Activated CD4-positive, CD25-positive, alpha-beta regulatory T cell treated with anti-CD3 and anti-CD28 coated beads, Interleukin-2, amount 50 U/mL, for 24 hours (primary cell): Measurements from ENCODE around the gene FBXO15.

Experiments used
- ATAC-seq, 2 donors: fragments of 150-1000 bp; cut with Tn5 transposase; one replicate each; pipeline ENCODE4 v1.10.0; 2021; ENCODE audit warnings: mild to moderate bottlenecking in 1 of 2, moderate library complexity in 1 of 2

The FBXO15 gene

GRCh38 chr18:74147779-74148542, at the start of gene FBXO15, which contains the start of gene TIMM21:
Gene FBXO15, minus strand, starts transcription at chr18:74147834. Its CDS starts 49 bp downstream, at chr18:74147785.
Gene TIMM21, plus strand, starts transcription at chr18:74148523. Its CDS starts 286 bp downstream, at chr18:74148809.
- peak; percentile 91 to 93 for ATAC-seq

- peak; percentile 74 for ATAC-seq
Observed at GRCh38 chr18:74196220-74197119, 48.8 kb upstream of the FBXO15 start.

- ATAC-seq: no peak
Observed at GRCh38 chr18:74194691-74195090, 47.1 kb upstream of the FBXO15 start.

- ATAC-seq: no peak
Observed at GRCh38 chr18:74191577-74191976, 43.9 kb upstream of the FBXO15 start.

GRCh38 chr18:74190086-74190485, 42.5 kb upstream of the FBXO15 start:
- ATAC-seq: no peak

GRCh38 chr18:74186661-74187060, 39.0 kb upstream of the FBXO15 start:
- no peak for ATAC-seq

- ATAC-seq: no peak
Observed at GRCh38 chr18:74185860-74186259, 38.2 kb upstream of the FBXO15 start.

GRCh38 chr18:74184875-74185274, 37.2 kb upstream of the FBXO15 start:
- no peak for ATAC-seq

- ATAC-seq: no peak
Observed at GRCh38 chr18:74183130-74183529, 35.5 kb upstream of the FBXO15 start.

- ATAC-seq: no peak
Observed at GRCh38 chr18:74182335-74182734, 34.7 kb upstream of the FBXO15 start.

GRCh38 chr18:74179623-74180199, 32.1 kb upstream of the FBXO15 start:
- ATAC-seq: no peak

- ATAC-seq: no peak
Observed at GRCh38 chr18:74178884-74179283, 31.2 kb upstream of the FBXO15 start.

GRCh38 chr18:74175658-74176057, 28.0 kb upstream of the FBXO15 start:
- no peak for ATAC-seq

- ATAC-seq: no peak
Observed at GRCh38 chr18:74173434-74173750, 25.8 kb upstream of the FBXO15 start.

- ATAC-seq: no peak
Observed at GRCh38 chr18:74172697-74173433, 25.2 kb upstream of the FBXO15 start.

GRCh38 chr18:74171910-74172606, 24.4 kb upstream of the FBXO15 start:
- peak; percentile 51 for ATAC-seq

- no peak for ATAC-seq
Observed at GRCh38 chr18:74166386-74166785, 18.8 kb upstream of the FBXO15 start.

GRCh38 chr18:74163019-74163660, 15.5 kb upstream of the FBXO15 start:
- ATAC-seq: no peak

GRCh38 chr18:74155276-74155675, 7.6 kb upstream of the FBXO15 start:
- no peak for ATAC-seq

- no peak for ATAC-seq
Observed at GRCh38 chr18:74154716-74155115, 7.1 kb upstream of the FBXO15 start.

- ATAC-seq: no peak
Observed at GRCh38 chr18:74153793-74154192, 6.2 kb upstream of the FBXO15 start.

- no peak for ATAC-seq
Observed at GRCh38 chr18:74153377-74153776, 5.7 kb upstream of the FBXO15 start.
